SU-DHL-6 (cell line): Measurements from ENCODE around the gene SLFNL1.

Experiments used
- H2AFZ ChIP-seq: fragments of 200-600 bp; sonication (generic); 2 replicates; pipeline ENCODE4 v1.6.1; 2014; ENCODE audit warnings: low read depth, mild to moderate bottlenecking, moderate library complexity, mixed read lengths, antibody characterized with exemption, low read length; ENCODE audit not compliant: severe bottlenecking
- H3F3A ChIP-seq: fragments of 200-600 bp; shearing (Covaris generic); 2 replicates; pipeline ENCODE4 v1.6.0; 2016; ENCODE audit warnings: antibody characterized with exemption, mild to moderate bottlenecking; ENCODE audit not compliant: insufficient read depth
- H3K27ac ChIP-seq: fragments of 200-600 bp; sonication (generic); 2 replicates; pipeline ENCODE4 v1.5.1; 2016; ENCODE audit warnings: low read depth, mild to moderate bottlenecking, low read length, moderate library complexity, mixed read lengths
- H3K27me3 ChIP-seq: fragments of 200-600 bp; sonication (generic), shearing (Covaris generic); 2 replicates; pipeline ENCODE4 v1.6.0; 2014; ENCODE audit warnings: mild to moderate bottlenecking, low read length
- H3K36me3 ChIP-seq: fragments of 200-600 bp; sonication (generic); 2 replicates; pipeline ENCODE4 v1.6.1; 2014; ENCODE audit warnings: mild to moderate bottlenecking, low read length, mixed read lengths
- H3K4me2 ChIP-seq: fragments of 300-600, 200-600 bp; shearing (Covaris generic), sonication (generic); 2 replicates; pipeline ENCODE4 v1.6.0; 2014; ENCODE audit warnings: low read length, low read depth, mild to moderate bottlenecking; ENCODE audit not compliant: poor library complexity, severe bottlenecking
- H3K4me3 ChIP-seq: fragments of 200-600 bp; sonication (generic); 2 replicates; pipeline ENCODE4 v1.5.1; 2014; ENCODE audit warnings: antibody characterized with exemption, low read length, mild to moderate bottlenecking, mixed read lengths; ENCODE audit not compliant: insufficient read depth, poor library complexity, severe bottlenecking
- H3K79me2 ChIP-seq: fragments of 200-600 bp; sonication (generic); 2 replicates; pipeline ENCODE4 v1.6.1; 2014; ENCODE audit warnings: mild to moderate bottlenecking, low read length, moderate library complexity; ENCODE audit not compliant: insufficient read depth
- H3K9ac ChIP-seq: fragments of 200-600 bp; sonication (generic); 2 replicates; pipeline ENCODE4 v1.7.0; 2014; ENCODE audit warnings: mild to moderate bottlenecking, low read length
- H3K9me2 ChIP-seq: fragments of 200-600 bp; sonication (generic); replicated peaks from 2 replicates; pipeline ENCODE4 v1.6.1; 2014; ENCODE audit warnings: low read length; ENCODE audit not compliant: insufficient read depth
- H3K9me3 ChIP-seq: fragments of 200-600 bp; sonication (generic); 2 replicates; pipeline ENCODE4 v1.6.1; 2014; ENCODE audit warnings: low read length, mixed read lengths; ENCODE audit not compliant: insufficient read depth
- H4K20me1 ChIP-seq: fragments of 200-600 bp; sonication (generic); 2 replicates; pipeline ENCODE4 v1.6.1; 2014; ENCODE audit warnings: low read depth, mild to moderate bottlenecking, antibody characterized with exemption, low read length, moderate library complexity, mixed read lengths
- TF ChIP-seq, protein P1 (sequence below): fragments of 200-600 bp; sonication (generic); IDR thresholded peaks from one replicate; pipeline ENCODE4 v1.5.1; 2017; ENCODE audit warnings: antibody characterized with exemption, mild to moderate bottlenecking, low read length, moderate library complexity; ENCODE audit not compliant: insufficient read depth, poor library complexity, severe bottlenecking

The SLFNL1 gene

DNA sequence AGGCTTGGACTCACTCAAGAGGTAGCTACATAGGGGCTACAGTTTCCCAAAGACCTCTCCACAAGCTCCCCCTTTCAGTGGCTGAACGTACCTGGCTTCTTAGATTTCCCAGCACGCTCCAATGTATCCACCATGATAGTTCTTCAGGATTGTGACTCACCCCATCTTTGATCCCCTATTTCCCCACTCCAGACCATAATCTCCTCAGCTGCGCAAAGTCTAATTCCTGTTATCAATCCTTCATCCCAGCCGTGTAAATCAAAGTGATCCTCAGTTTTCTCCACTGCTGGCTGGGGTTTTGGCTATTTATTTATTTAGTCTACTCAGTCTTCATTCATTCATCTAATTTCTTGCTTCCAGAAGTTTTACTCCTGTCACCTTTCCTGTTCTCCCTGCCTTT is 55.1 kb downstream of the SLFNL1 start:
- Histone ChIP-seq H3K4me2 (no peak overlapping the region), H4K20me1 (no peaks in the 10 kb centered on the region), H3K9ac (no peak overlapping the region), H3K27ac (no peak overlapping the region), H3K9me2 (no peaks in the 10 kb centered on the region), H3K79me2 (no peaks in the 10 kb centered on the region), H3K4me3 (no peak overlapping the region), H2AFZ (no peak overlapping the region), H3K9me3 (no peaks in the 10 kb centered on the region), H3K36me3 (no peaks in the 10 kb centered on the region), H3F3A (no peaks in the 10 kb centered on the region), H3K27me3 (no peaks in the 10 kb centered on the region)
- TF ChIP-seq, protein P1, sequence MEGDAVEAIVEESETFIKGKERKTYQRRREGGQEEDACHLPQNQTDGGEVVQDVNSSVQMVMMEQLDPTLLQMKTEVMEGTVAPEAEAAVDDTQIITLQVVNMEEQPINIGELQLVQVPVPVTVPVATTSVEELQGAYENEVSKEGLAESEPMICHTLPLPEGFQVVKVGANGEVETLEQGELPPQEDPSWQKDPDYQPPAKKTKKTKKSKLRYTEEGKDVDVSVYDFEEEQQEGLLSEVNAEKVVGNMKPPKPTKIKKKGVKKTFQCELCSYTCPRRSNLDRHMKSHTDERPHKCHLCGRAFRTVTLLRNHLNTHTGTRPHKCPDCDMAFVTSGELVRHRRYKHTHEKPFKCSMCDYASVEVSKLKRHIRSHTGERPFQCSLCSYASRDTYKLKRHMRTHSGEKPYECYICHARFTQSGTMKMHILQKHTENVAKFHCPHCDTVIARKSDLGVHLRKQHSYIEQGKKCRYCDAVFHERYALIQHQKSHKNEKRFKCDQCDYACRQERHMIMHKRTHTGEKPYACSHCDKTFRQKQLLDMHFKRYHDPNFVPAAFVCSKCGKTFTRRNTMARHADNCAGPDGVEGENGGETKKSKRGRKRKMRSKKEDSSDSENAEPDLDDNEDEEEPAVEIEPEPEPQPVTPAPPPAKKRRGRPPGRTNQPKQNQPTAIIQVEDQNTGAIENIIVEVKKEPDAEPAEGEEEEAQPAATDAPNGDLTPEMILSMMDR, result no peak
